Mesendoderm (in vitro differentiated cells): ENCODE data around the gene KNCN.

Source experiments
- DNase-seq: peaks from one replicate; pipeline ENCODE4 v3.0.0; 2013
- H2AK5ac ChIP-seq: 2 replicates; pipeline ENCODE4 v1.6.1; 2013; ENCODE audit warnings: low read length, inconsistent platforms
- H2BK120ac ChIP-seq: 2 replicates; pipeline ENCODE4 v1.6.1; 2013; ENCODE audit warnings: low read depth, mild to moderate bottlenecking, low read length, moderate library complexity, mixed read lengths
- H2BK15ac ChIP-seq: replicated peaks from 2 replicates; pipeline ENCODE4 v1.6.1; 2013; ENCODE audit warnings: low read depth, mild to moderate bottlenecking, moderate library complexity
- H2BK5ac ChIP-seq: 2 replicates; pipeline ENCODE4 v1.6.1; 2013; ENCODE audit warnings: low read length, inconsistent platforms
- H3K18ac ChIP-seq: 2 replicates; pipeline ENCODE4 v1.6.1; 2013; ENCODE audit warnings: mild to moderate bottlenecking, low read length, mixed read lengths
- H3K23ac ChIP-seq: one replicate; pipeline ENCODE4 v1.6.1; 2013; ENCODE audit warnings: low read length
- H3K27ac ChIP-seq: 2 replicates; pipeline ENCODE4 v1.5.1; 2013; ENCODE audit warnings: low read depth, mild to moderate bottlenecking, inconsistent platforms, low read length, moderate library complexity
- H3K27me3 ChIP-seq: 2 replicates; pipeline ENCODE4 v1.6.1; 2013; ENCODE audit warnings: low read length, control low read depth, mild to moderate bottlenecking, inconsistent platforms; ENCODE audit not compliant: insufficient read depth, poor library complexity
- H3K36me3 ChIP-seq: 2 replicates; pipeline ENCODE4 v1.6.1; 2013; ENCODE audit warnings: low read length, inconsistent platforms; ENCODE audit not compliant: control insufficient read depth, insufficient read depth
- H3K4ac ChIP-seq: one replicate; pipeline ENCODE4 v1.6.1; 2013; ENCODE audit warnings: low read depth, mild to moderate bottlenecking, low read length, moderate library complexity
- H3K4me1 ChIP-seq: 2 replicates; pipeline ENCODE4 v1.6.1; 2013; ENCODE audit warnings: low read depth, low read length, inconsistent platforms; ENCODE audit not compliant: control insufficient read depth
- H3K4me2 ChIP-seq: 2 replicates; pipeline ENCODE4 v1.6.1; 2013; ENCODE audit warnings: low read length
- H3K4me3 ChIP-seq: 2 replicates; pipeline ENCODE4 v1.5.1; 2013; ENCODE audit warnings: mild to moderate bottlenecking, low read length
- H3K56ac ChIP-seq: one replicate; pipeline ENCODE4 v1.6.1; 2013; ENCODE audit warnings: low read length
- H3K79me1 ChIP-seq: 2 replicates; pipeline ENCODE4 v1.6.1; 2013; ENCODE audit warnings: low read length, inconsistent platforms
- H3K79me2 ChIP-seq: 2 replicates; pipeline ENCODE4 v1.6.1; 2013; ENCODE audit warnings: mild to moderate bottlenecking, low read length; ENCODE audit not compliant: control insufficient read depth, insufficient read depth
- H3K9ac ChIP-seq: 2 replicates; pipeline ENCODE4 v1.6.1; 2013; ENCODE audit warnings: low read length, inconsistent platforms
- H4K5ac ChIP-seq: one replicate; pipeline ENCODE4 v1.6.1; 2013; ENCODE audit warnings: low read length
- H4K8ac ChIP-seq: one replicate; pipeline ENCODE4 v1.6.1; 2013; ENCODE audit warnings: low read depth, mild to moderate bottlenecking, control low read depth, low read length, moderate library complexity
- WGBS: extraction: QIAGEN DNeasy Blood & Tissue Kit; methylation state at CpG from one replicate; pipeline ENCODE4 v1.1.7; 2013; ENCODE audit warnings: low lambda C conversion rate, missing lambda C conversion rate; ENCODE audit not compliant: insufficient coverage; ENCODE audit errors: extremely low coverage; 5-methylcytosine and 5-hydroxymethylcytosine counted together

The KNCN gene

DNA sequence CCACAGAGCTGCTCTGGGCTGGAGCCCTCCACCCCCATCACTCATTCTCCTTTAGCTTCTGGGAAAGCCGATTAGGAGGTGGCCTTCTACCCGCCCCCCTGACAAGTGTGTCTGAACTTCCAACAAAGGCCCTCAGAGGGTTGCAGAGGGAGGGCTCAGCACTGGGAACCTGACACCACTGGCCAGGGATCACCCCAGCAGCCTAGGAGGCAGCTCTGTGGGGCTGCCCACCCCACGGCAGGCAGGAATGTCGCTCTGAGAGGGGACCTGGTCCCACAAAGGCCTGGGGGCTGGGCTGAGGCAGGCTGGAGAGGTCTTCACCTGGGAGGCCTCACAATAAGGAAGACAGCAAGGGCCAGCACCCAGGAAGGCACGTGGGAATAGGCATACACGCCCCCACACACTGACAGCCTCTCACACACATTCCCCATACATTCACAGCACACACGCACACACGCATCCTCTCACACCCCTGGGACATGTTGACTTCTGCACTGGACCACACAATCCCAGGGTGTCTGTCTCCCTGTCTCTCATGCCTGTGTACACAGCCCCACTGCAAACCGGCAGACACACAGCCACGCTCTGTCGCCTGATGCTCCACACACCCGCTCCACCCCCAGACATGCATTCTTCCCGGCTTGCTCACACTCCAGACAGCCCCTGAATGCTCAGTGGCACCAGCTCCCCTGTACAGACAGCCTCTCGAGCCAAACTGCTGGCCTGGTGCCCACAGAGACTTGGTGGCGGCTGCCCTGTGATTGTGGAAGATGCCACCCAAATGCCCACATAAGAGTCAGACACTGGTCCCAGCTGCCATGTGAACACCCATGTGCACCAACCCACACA, 31.2 kb downstream of the KNCN start:
- H3K79me2 ChIP-seq, result no peaks in the 10 kb centered on the region
- H3K4ac ChIP-seq, result no peak overlapping the region
- H3K4me2 ChIP-seq, result no peak overlapping the region
- H3K18ac ChIP-seq, result no peak overlapping the region
- no peak overlapping the region for H3K56ac ChIP-seq
- H3K9ac ChIP-seq, result no peak overlapping the region
- H2BK5ac ChIP-seq, result no peak overlapping the region
- H3K36me3 ChIP-seq, result no peaks in the 10 kb centered on the region
- peak overlapping the region; percentile 68 for H3K23ac ChIP-seq
- no peaks in the 10 kb centered on the region for H3K27me3 ChIP-seq
- no peak overlapping the region for H2BK120ac ChIP-seq
- no peak overlapping the region for H4K5ac ChIP-seq
- peak; percentile 59 for DNase-seq
- no CpG with 5 or more reads among the region's 15 CpGs for WGBS
- no peak overlapping the region for H4K8ac ChIP-seq
- peaks cover 19% of the 10 kb centered on the region for H3K4me1 ChIP-seq
- H3K27ac ChIP-seq, result no peak overlapping the region
- H3K4me3 ChIP-seq, result no peak overlapping the region
- H2AK5ac ChIP-seq, result no peak overlapping the region
- H3K79me1 ChIP-seq, result no peaks in the 10 kb centered on the region
- H2BK15ac ChIP-seq, result no peak overlapping the region

DNA sequence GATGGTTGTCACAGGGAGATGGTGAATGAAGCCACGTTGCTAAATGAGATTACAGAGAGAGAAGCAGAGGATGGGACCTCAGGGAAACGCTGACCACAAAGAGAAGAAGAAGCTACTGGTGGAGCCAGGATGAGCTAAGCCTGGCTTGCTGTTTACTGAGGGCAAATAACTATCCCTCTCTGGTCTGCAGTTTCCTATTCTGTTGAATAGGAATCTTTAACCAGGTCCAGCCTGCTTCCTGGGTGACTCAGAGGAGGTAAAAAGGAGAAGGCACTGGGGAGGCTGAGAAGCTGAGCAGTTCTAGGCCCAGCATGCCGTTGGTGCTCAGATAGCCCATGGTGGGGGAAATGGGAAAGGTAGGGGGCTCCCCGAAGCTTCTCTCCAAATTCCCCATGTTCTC, 32.2 kb downstream of the KNCN start:
- Histone ChIP-seq H3K4ac (no peak overlapping the region), H3K18ac (no peak overlapping the region), H2AK5ac (no peak overlapping the region), H2BK5ac (no peak overlapping the region), H4K8ac (no peak overlapping the region), H3K27me3 (no peaks in the 10 kb centered on the region), H3K56ac (no peak overlapping the region), H3K23ac (no peak overlapping the region), H2BK15ac (no peak overlapping the region), H3K4me1 (peaks cover 15% of the 10 kb centered on the region), H3K27ac (no peak overlapping the region), H3K79me1 (no peaks in the 10 kb centered on the region), H3K36me3 (no peaks in the 10 kb centered on the region), H4K5ac (no peak overlapping the region), H2BK120ac (no peak overlapping the region), H3K9ac (no peak overlapping the region), H3K4me2 (no peak overlapping the region), H3K79me2 (no peaks in the 10 kb centered on the region), H3K4me3 (no peak overlapping the region)
- WGBS, result no CpG with 5 or more reads among the region's 4 CpGs
- no peak for DNase-seq

DNA sequence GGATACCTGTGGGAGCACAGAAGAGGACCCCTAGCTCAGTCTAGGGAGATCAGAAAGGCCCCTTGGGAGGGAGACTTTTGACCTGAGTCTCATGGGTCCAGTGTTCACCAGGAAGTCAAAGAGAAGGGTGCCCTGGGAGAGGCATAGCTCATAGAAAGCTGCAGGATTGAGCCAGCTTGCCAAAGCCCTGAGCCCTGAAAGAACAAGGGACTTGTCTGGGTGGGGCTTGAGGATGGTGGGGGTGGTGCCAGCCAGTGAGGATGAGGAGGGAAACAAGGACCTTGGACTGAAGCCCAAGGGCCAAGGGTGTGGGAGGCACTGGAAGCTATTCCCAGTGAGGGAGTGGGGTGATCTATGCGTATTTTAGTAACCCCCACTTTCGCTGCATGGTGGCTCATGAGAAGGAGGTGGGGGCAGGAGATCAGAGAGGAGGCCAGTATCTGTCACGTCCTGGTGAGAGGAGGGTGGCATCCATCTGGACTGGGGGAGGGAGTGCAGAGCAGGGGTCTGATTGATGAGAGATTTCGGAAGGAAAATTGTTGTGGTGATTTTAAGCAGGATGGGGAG, 33.4 kb downstream of the KNCN start:
- H3K18ac ChIP-seq, result no peak overlapping the region
- no peaks in the 10 kb centered on the region for H3K79me2 ChIP-seq
- H3K27ac ChIP-seq, result no peak overlapping the region
- no peak overlapping the region for H3K56ac ChIP-seq
- no peak overlapping the region for H3K23ac ChIP-seq
- DNase-seq, result no peak
- H4K8ac ChIP-seq, result no peak overlapping the region
- no peak overlapping the region for H3K4me2 ChIP-seq
- H4K5ac ChIP-seq, result no peak overlapping the region
- WGBS, result no CpG with 5 or more reads among the region's 4 CpGs
- H3K4ac ChIP-seq, result no peak overlapping the region
- no peak overlapping the region for H2AK5ac ChIP-seq
- no peaks in the 10 kb centered on the region for H3K27me3 ChIP-seq
- no peak overlapping the region for H2BK15ac ChIP-seq
- no peak overlapping the region for H2BK5ac ChIP-seq
- no peak overlapping the region for H3K9ac ChIP-seq
- H3K4me1 ChIP-seq, result peaks cover 15% of the 10 kb centered on the region
- H3K4me3 ChIP-seq, result no peak overlapping the region
- H3K36me3 ChIP-seq, result no peaks in the 10 kb centered on the region
- H3K79me1 ChIP-seq, result no peaks in the 10 kb centered on the region
- H2BK120ac ChIP-seq, result no peak overlapping the region

- peak; percentile 86 for DNase-seq
- Histone ChIP-seq H3K4me2 (peak overlapping the region; percentile 0), H3K4me3 (no peak overlapping the region), H3K27me3 (no peaks in the 10 kb centered on the region), H3K18ac (no peak overlapping the region), H3K79me2 (no peaks in the 10 kb centered on the region), H4K8ac (no peak overlapping the region), H3K79me1 (no peaks in the 10 kb centered on the region), H3K9ac (no peak overlapping the region), H2AK5ac (no peak overlapping the region), H3K36me3 (no peaks in the 10 kb centered on the region), H2BK5ac (no peak overlapping the region), H3K4ac (no peak overlapping the region), H2BK120ac (no peak overlapping the region), H2BK15ac (no peak overlapping the region), H3K23ac (no peak overlapping the region), H3K56ac (no peak overlapping the region), H3K27ac (no peak overlapping the region), H3K4me1 (peaks cover 15% of the 10 kb centered on the region), H4K5ac (no peak overlapping the region)
- WGBS, result no CpG with 5 or more reads among the region's 10 CpGs
Measured at GRCh38 chr1:46517010-46517600, 34.3 kb downstream of the KNCN start.

DNA sequence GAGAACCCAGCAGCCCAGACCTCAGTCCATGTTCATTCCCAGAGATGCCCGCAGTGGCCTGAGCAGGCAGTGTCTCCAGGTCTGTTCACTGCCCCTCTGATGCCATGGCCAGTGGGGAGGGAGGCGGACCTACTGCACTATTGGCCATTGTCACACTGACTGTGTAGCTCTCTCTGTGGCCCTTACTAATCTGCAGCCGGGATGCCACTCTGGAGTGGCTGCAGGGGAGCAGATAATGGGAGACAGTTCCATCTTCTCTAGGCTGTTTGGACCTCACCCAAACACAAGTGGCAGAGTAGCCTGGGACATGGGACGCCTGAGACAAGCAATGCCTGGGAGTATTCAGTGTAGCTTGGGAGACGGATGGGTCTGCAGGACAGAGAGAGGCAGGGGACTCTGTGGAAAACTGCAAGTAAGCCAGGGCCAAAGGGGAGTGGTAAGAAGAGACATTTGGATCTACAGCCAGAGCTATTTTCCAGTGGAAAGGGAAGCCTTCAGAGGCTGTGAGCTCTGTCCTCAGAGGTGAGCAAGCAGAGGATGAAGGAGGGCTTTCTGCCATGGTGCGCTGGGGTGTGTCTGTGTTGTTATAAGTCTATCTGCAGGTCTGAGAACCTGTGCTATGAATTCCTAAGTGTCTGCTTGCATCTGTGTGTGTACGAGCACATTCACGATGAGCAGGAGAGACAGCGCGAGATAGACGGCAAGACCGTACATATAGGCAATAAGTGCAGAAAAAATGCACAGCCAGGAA, 35.1 kb downstream of the KNCN start:
- Histone ChIP-seq H3K56ac (peak overlapping the region; percentile 63), H3K27me3 (no peaks in the 10 kb centered on the region), H3K4me3 (no peak overlapping the region), H3K9ac (no peak overlapping the region), H3K4ac (no peak overlapping the region), H3K27ac (no peak overlapping the region), H2BK5ac (no peak overlapping the region), H3K79me1 (no peaks in the 10 kb centered on the region), H3K36me3 (no peaks in the 10 kb centered on the region), H4K8ac (no peak overlapping the region), H3K79me2 (no peaks in the 10 kb centered on the region), H3K23ac (peak overlapping the region; percentile 37), H3K4me1 (peaks cover 15% of the 10 kb centered on the region), H2AK5ac (no peak overlapping the region), H2BK120ac (no peak overlapping the region), H4K5ac (no peak overlapping the region), H3K18ac (peak overlapping the region; percentile 8), H3K4me2 (peak overlapping the region; percentile 26), H2BK15ac (no peak overlapping the region)
- DNase-seq, result no peak
- no CpG with 5 or more reads among the region's 12 CpGs for WGBS
